CD1c-positive myeloid dendritic cell (primary cell): ENCODE measurements around the gene NREP.
"Not testable (repeated sequence)": the region's sequence is repeated elsewhere in the genome, so short reads cannot be mapped to it uniquely, and the experiment has no call there.

ENCODE experiments used
- DNase-seq: peaks from one replicate; pipeline ENCODE4 v3.0.0-alpha.2; 2016; ENCODE audit errors: extremely low spot score

The NREP gene

GRCh38 chr5:111739416-111739815 lies 17.6 kb downstream of the NREP start:
- no peak for DNase-seq

DNA sequence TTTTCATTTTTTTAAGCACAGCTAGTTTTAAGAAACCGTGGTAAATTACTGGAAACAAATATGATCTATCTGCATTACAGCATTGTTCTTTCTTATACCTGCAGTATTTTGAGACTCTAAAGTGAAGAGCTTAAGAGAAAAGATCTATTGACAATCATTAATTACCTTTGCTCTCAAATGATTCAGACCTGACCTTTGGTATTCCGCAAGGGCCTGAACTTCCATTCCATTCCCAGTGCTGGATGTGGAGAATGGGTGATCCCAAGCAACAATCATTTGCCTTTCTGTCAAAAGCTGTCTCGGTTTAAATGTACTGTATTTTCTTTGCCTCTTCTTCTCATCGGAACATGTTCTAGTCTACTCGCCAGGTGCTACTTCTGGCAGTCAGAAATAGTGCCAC lies 18.9 kb downstream of the NREP start:
- DNase-seq = no peak

GRCh38 chr5:111737716-111738115 lies 19.3 kb downstream of the NREP start:
- no peak for DNase-seq

DNA sequence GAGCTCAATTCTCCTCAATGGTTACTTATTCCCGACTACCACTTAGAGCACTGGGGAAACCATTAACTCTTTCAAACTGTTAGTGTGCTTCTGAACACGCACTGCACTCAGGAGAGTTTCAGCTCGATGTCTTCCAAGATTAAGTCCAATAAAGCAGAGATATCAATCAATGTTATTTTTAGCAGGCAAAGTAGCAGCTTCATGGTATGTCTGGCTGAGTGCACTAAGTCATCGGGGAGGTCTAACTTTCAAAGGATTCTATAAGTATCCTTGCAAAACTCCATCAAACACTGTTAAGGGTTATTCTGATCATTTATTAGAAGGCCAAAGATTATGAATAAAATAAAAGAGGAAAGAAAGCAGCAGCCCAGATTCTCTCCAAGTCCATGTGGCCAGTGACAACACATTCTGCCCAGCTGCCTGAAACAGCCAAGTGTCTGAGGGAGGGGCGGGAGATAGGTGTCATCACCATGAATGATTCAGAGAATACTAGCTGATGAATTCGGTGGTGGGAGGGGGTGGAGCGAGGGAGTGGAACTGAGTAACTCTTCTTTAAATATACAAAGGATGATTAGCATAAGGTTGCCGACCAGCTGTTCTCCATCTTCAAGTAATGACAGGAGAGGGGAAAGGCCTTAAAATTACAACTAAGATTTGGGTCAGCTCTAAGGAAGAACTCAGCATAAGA lies 21.3 kb downstream of the NREP start:
- DNase-seq = no peak

DNA sequence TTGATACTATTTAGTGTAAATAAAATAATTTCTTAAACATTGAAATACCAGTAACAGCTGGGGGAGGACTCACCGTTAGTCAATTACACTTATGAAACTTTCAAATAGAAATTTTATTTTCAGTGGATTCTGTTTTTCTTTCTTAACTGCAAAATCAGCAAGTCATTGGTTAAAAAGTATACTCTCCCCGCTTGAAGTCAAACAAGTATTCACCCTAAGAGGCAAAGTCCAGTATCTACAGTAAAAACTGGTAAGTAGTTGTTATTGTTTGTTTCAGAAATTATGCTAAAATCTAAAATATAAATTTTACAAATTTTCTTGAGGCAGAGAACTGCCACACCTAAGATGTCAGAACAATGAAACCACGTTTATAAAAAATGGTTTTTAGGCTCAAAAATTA lies 22.4 kb downstream of the NREP start:
- DNase-seq = no peak

DNA sequence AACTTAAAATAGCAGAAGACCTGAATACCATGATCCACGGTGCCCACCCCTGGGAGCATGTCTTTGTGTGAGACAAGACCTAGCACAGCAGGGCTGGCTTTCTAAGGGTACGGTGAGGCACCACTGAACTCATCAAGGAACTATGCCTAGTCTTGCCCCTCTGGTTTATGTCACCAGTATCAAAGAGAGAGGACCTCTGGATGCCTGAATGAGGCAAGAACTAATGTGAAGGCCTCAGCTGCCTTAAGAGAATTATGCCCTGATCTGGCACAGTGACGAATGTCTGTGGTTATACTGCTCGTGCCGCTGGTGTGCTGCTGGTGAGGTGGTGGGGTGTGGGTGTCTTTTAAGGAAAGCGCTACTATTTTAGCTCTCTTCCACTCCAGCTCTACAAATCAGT lies 23.0 kb downstream of the NREP start:
- no peak for DNase-seq

DNA sequence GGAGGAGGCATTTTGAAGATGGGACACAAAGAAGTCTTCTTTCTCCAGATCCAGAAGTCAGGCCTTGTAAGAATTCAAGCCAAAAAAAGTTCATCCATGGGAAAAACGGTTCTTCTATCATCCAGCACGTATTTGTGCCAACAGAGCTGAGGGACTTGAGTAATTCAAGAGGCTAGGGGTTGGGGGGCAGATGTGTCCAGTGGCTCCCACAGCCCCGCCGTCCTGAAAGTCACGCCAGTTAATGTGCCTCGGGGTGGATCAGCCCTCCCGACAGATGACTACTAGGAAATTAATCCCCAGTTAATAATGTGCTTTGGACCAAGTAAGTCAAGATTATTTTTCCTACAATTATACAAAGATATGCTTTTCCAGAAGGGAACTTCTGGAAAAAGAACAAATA lies 23.4 kb downstream of the NREP start:
- DNase-seq = no peak

DNA sequence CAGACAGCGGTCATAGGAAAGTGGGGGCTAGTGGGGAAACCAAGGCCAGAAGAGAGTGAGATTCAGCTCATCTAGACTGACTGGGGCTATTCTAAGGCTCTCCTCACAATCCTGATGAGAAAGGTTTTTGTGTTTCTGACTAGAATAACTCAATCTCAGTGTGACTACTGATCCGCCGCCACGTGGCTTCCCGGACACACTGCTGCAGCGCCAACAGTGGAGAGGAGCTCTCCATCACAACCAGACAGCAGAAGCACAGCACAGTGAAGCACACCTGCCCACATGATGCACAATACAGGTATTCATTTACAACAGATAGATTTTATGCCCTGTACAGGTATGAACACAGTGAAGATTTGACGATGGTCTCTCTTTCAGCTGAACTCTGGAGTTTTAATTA lies 25.4 kb downstream of the NREP start:
- DNase-seq = no peak

DNA sequence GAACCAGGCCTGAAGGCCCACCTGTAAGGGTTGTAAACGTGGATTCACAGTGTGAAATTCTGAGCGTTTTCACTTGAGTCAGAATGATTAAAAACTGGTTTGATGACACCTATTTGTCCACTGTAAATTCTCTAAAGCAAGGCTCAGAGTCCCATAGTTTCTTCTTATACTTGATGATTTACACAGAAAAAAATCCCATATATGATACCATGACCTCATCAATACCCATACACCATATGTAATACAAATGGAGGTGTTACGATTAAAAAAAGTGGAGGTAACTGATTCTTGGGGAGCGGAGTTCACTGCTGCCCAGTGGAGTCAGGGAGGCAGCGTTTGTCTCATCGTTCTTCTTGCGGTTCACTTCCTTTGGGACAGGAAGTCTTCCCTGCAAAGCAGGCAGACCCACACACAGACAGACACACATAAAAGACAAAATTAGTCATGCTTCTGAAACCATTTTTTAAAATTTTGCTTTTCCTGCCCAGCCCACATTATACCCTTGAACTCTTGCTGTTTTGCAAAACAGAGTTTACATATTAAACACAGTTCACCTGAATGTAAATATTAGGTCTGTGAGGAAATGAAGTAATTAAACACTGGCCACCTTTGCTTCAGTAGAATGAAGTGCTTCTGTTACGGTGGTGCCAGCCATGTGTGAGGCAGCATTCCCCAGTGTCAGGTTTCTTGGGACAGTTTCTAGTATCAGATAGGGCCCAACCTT lies 26.2 kb downstream of the NREP start:
- no peak for DNase-seq

DNA sequence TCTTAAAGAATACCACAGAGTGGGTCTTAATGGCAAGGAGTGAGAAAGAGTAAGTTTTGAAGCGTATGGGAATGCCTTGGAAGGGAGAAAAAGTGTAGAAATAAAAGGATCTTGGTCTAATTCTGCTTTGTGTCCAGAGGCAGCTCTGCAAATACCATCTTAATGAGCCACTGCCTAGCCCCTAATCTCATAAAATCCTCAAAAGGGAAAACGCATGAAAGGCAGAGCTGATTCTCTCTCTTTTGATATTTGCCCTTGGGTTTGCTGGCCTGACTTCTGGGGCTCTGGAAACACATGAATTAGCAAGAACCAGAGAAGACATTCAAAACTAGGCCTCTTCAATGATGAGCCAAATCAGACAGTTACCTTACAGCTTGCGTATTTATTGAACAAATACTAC lies 28.1 kb downstream of the NREP start:
- no peak for DNase-seq

- DNase-seq = no peak
Observed at GRCh38 chr5:111726986-111727385, 30.0 kb downstream of the NREP start.

GRCh38 chr5:111722140-111722539 lies 34.9 kb downstream of the NREP start:
- DNase-seq = no peak

DNA sequence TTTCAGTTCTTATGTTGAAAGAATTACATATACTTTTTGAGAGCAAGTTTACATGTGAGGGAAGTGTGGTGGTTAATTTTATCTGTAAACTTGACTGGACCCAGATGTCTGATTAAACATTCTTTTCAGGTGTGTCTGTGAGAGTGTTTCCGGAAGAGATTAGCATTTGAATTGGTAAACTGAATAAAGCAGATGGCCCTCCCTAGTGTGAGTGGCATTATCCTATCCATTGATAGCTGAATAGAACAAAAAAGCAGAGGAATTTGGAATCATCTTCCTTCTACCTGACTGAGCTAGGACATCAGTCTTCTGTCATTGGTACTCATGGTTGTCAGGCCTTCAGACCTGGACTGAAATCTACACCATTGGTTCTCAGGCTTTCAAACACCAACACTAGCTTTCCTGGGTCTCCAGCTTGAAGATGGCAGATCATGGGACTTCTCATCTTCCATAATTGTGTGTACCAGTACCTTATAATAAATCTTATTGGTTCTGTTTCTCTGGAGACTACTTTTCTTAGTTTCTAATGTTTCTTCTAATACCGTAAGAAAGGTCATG lies 36.6 kb downstream of the NREP start:
- no peak for DNase-seq

- DNase-seq = no peak
Observed at GRCh38 chr5:111719773-111720172, 37.2 kb downstream of the NREP start.

GRCh38 chr5:111716789-111717188 lies 40.2 kb downstream of the NREP start:
- not testable (repeated sequence) for DNase-seq

DNA sequence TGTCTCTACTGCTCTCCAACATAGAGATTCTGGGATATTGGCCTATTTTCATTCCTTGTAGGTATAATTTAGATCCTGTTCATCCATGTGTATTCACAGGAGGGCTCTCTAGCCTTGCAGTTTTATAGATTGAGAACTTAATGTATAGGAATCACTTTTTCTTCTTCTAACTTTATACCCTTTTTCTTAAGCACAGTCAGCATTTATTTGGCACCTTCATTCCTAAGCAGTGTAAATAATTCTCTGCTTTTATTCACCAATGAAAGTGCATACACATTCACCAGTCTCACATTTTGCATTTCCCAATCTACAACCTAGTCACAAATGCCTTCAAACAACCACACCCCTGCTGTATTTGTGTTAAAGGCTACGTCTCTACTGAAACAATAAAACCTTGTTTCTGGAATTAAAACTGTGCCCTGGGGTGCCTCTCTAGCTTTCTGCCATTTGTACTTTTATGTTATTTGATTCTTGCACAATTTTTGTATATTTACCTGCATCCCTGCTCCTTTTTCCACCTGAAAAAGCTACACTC lies 49.3 kb downstream of the NREP start:
- no peak for DNase-seq

GRCh38 chr5:111706345-111706744 lies 50.6 kb downstream of the NREP start:
- no peak for DNase-seq

DNA sequence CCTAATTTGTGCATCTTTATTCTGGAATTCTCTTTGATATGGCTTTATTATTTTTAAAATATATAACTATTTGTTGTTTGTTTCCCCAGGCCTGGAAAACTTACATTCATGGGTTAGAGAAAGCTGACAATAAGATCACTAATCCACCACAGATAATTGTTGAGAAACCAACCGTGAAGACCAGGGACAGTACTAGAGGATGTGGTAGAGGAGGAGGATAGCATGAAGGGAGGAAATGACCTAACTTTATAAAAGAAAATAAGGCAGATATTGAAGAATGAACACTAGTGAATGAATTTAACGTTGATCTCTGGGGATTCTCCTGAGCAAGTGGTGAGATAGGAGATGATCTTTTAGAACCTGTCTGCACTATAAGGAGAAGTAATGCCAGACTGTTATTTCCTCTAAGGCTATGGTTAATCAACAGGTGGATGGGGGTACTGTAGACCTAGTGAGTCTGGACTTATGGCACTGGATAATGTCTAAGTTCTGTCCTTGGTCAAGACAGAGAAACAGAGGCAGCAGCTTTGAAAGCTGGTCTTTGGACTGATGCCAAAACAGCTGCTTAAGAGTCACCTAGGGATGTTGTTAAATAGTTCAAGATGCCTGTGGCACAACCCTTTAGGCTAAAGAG lies 52.4 kb downstream of the NREP start:
- no peak for DNase-seq

GRCh38 chr5:111703662-111704061 lies 53.3 kb downstream of the NREP start:
- no peak for DNase-seq

DNA sequence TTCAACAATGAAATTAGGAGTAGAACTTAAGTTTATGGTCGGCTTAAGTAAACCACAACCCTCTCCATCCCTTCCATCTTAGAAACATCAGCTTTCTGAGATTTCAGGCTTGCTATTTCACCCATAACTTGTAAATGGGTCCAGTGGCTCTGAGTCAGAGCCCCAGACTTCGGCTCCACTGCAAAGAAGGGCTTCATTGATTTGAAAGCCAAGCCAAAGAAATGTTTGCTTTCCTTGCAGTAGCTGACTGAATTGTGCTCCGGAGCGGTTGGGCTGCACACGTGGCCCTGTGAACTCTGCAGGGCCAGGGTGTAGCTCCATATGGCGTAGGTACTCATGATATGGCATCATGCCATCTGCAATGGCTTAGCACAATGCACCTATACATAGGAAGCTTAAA lies 57.0 kb downstream of the NREP start:
- no peak for DNase-seq

DNA sequence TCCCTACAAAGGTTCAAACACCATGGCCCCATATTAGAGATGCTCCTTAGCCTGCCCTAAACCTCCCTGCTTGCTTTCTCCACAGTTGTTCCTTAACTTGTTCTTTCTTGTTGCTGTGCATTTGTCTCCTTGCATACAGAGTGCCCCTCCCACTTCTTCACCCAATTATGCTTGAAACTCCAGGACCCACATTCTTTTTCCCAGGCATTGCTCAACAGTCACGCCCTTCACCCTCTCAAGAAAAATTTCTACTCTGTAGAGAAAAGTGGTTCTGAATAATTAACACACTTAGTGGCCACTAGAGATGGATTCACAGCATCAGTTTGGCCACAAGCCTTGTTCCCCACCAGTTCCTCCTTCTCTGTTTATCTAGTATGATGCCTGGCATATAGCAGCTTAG lies 57.7 kb downstream of the NREP start:
- no peak for DNase-seq

GRCh38 chr5:111697881-111698757 lies 58.9 kb downstream of the NREP start:
- DNase-seq = no peak
